GM12878 (cell line): ENCODE data around the gene USP4. TPM values are rescaled to one million over a fixed set of nuclear protein-coding genes. Genes with fewer than 3 reads are reported as not detected.
A peak's percentile ranks its signal among the peaks of the same experiment; 100 is the strongest.

Experiments
- ATAC-seq: fragments of 200-7000 bp; cut with Tn5 transposase; 3 replicates; pipeline ENCODE4 v1.9.1; 2020; ENCODE audit warnings: mild to moderate bottlenecking, moderate library complexity
- BruUV-seq: library from RNA; stranded (reverse); fragments of 400-500 nt; replicated peaks from 2 replicates; lab custom pipeline; 2021; lab: Mats Ljungman, UMichigan
- CTCF ChIA-PET: fragments of 300-600 bp; sonication (Branson Sonifier 250); formaldehyde crosslinking; extraction: SDS; loops from one replicate; lab custom pipeline; 2021; ENCODE audit warnings: inconsistent platforms; lab: Yijun Ruan, JAX
- POLR2A ChIA-PET: fragments of 350-600 bp; formaldehyde crosslinking; extraction: SDS; loops from one replicate; lab custom pipeline; 2021; ENCODE audit warnings: inconsistent platforms; lab: Charles Lee
- RAD21 ChIA-PET: fragments of 300-600 bp; sonication (Branson Sonifier 250); formaldehyde crosslinking; loops from one replicate; lab custom pipeline; 2023; ENCODE audit warnings: antibody characterized with exemption; ENCODE audit not compliant: unreplicated experiment; lab: Charles Lee
- SMC1A ChIA-PET: fragments of 300-600 bp; sonication (Branson Sonifier 250); formaldehyde crosslinking; loops from one replicate; lab custom pipeline; 2023; ENCODE audit not compliant: unreplicated experiment, uncharacterized antibody; lab: Charles Lee
- DNase-seq: peaks from one replicate; pipeline ENCODE4 v3.0.0-alpha.2; 2011; ENCODE audit warnings: low read depth, low spot score
- FAIRE-seq: peaks from 3 replicates; lab custom pipeline; 2011; peaks lifted over from hg19 to GRCh38; lab: Jason Lieb, UNC
- H2AFZ ChIP-seq: 2 replicates; pipeline ENCODE4 v1.6.0; 2011; ENCODE audit warnings: low read depth, low read length, control low read depth; ENCODE audit not compliant: control insufficient read depth
- H3K27ac ChIP-seq: 2 replicates; pipeline ENCODE4 v1.5.1; 2011; ENCODE audit warnings: control low read depth; ENCODE audit not compliant: control insufficient read depth, insufficient read depth
- H3K27me3 ChIP-seq, 2 experiments: replicated peaks in 1 of 2; 2 replicates each; pipeline versions ENCODE4 v1.6.0 to v1.6.1; 2011; ENCODE audit warnings: low read length in 1 of 2; ENCODE audit not compliant: control insufficient read depth in 2 of 2, insufficient read depth in 2 of 2
- H3K36me3 ChIP-seq, 2 experiments: 2 replicates each; pipeline ENCODE4 v1.5.1; 2011; ENCODE audit warnings: low read length in 1 of 2; ENCODE audit not compliant: control insufficient read depth in 2 of 2, insufficient read depth in 2 of 2
- H3K4me1 ChIP-seq: 2 replicates; pipeline ENCODE4 v1.6.1; 2011; ENCODE audit warnings: mild to moderate bottlenecking, low read length, moderate library complexity, mixed read lengths; ENCODE audit not compliant: control insufficient read depth, insufficient read depth
- H3K4me2 ChIP-seq: 2 replicates; pipeline ENCODE4 v1.6.0; 2011; ENCODE audit warnings: control low read depth; ENCODE audit not compliant: control insufficient read depth, insufficient read depth
- H3K4me3 ChIP-seq: fragments of 200-600 bp; sonication (generic); 2 replicates; pipeline ENCODE4 v1.5.1; 2016
- H3K79me2 ChIP-seq: 2 replicates; pipeline ENCODE4 v1.6.0; 2011; ENCODE audit warnings: low read length; ENCODE audit not compliant: control insufficient read depth, insufficient read depth
- H3K9ac ChIP-seq: 2 replicates; pipeline ENCODE4 v1.8.0; 2011; ENCODE audit warnings: low read length, control low read depth, mixed read lengths; ENCODE audit not compliant: control insufficient read depth, insufficient read depth
- H3K9me3 ChIP-seq: replicated peaks from 3 replicates; pipeline ENCODE4 v1.5.1; 2011; ENCODE audit warnings: mild to moderate bottlenecking, low read length; ENCODE audit not compliant: control insufficient read depth, insufficient read depth
- H4K20me1 ChIP-seq: 2 replicates; pipeline ENCODE4 v1.6.0; 2011; ENCODE audit not compliant: control insufficient read depth, insufficient read depth
- MEF2B ChIP-seq: fragments of 450-650 bp; IDR thresholded peaks from 2 replicates; pipeline ENCODE4 v1.6.1; 2018; ENCODE audit warnings: mild to moderate bottlenecking, moderate library complexity; ENCODE audit not compliant: partially characterized antibody, poor library complexity, severe bottlenecking
- POU2F2 ChIP-seq: IDR thresholded peaks from 3 replicates; pipeline ENCODE4 v1.6.1; 2011; ENCODE audit warnings: low read depth, mild to moderate bottlenecking, low read length, borderline replicate concordance
- RELA ChIP-seq: fragments of 450-650 bp; IDR thresholded peaks from 2 replicates; pipeline ENCODE4 v1.8.0; 2014; ENCODE audit warnings: borderline replicate concordance; ENCODE audit not compliant: partially characterized antibody
- SMARCA5 ChIP-seq: fragments of 450-650 bp; IDR thresholded peaks from 2 replicates; pipeline ENCODE4 v1.6.1; 2017; ENCODE audit warnings: mild to moderate bottlenecking
- WGBS: methylation state at CpG from one replicate; pipeline ENCODE4 v1.1.6; 2016; ENCODE audit warnings: low lambda C conversion rate; ENCODE audit not compliant: insufficient replicate concordance, insufficient coverage; ENCODE audit errors: missing lambda C conversion rate; 5-methylcytosine and 5-hydroxymethylcytosine counted together
- in situ Hi-C: fragments of 300-500 bp; cut with MboI; formaldehyde crosslinking; loops from 9 replicates; pipeline ENCODE4 v1.14.3; 2018; ENCODE audit warnings: mixed read lengths
- intact Hi-C: fragments of 100-400 bp; cut with micrococcal nuclease; formaldehyde crosslinking; loops from one replicate; pipeline ENCODE4 v1.14.2; 2022; ENCODE audit not compliant: unreplicated experiment
- polyA plus RNA-seq, 11 experiments: library from polyadenylated mRNA; depleted of rRNA in 4 of 11; unstranded in 6 of 11; stranded (reverse) in 5 of 11; fragments of >200 nt; fragmentation: Nextera tagmentation in 4 of 11; fragmentation: Illumina TruSeq in 1 of 11; extraction: Ambion mirVana in 4 of 11; extraction: Trizol in 1 of 11; gene quantifications; 1 replicate in 1 of 11; 2 replicates in 10 of 11; pipeline versions ENCODE4 v1.2.1 to v1.2.3, GENCODE V29; 2011 to 2016; ENCODE audit warnings: inconsistent platforms in 2 of 11, missing spikeins in 2 of 11, low read depth in 1 of 11
- total RNA-seq, 4 experiments: library from RNA; depleted of rRNA in 3 of 4; stranded (reverse); fragments of >200 nt in 3 of 4; fragmentation: Illumina TruSeq in 1 of 4; extraction: Trizol in 1 of 4; gene quantifications; 2 replicates each; pipeline versions ENCODE4 v1.2.1 to v1.2.3, GENCODE V29; 2013 to 2021
- TF ChIP-seq, protein P1 (sequence below): IDR thresholded peaks from 2 replicates; pipeline ENCODE4 v1.6.1; 2011; ENCODE audit warnings: borderline replicate concordance, low read depth, mild to moderate bottlenecking, moderate library complexity, low read length; ENCODE audit not compliant: insufficient read depth, poor library complexity, severe bottlenecking
- TF ChIP-seq, protein P2 (sequence below): fragments of 450-650 bp; IDR thresholded peaks from 2 replicates; pipeline ENCODE4 v1.6.1; 2017; ENCODE audit warnings: mild to moderate bottlenecking, moderate library complexity

The USP4 gene
- total and polyA plus RNA-seq, 10 of the 15 experiments (the other 5 are each of a cell fraction or from before 2014, with no cell fraction given): 26.5 to 77.1 (median 66.0) TPM

DNA sequence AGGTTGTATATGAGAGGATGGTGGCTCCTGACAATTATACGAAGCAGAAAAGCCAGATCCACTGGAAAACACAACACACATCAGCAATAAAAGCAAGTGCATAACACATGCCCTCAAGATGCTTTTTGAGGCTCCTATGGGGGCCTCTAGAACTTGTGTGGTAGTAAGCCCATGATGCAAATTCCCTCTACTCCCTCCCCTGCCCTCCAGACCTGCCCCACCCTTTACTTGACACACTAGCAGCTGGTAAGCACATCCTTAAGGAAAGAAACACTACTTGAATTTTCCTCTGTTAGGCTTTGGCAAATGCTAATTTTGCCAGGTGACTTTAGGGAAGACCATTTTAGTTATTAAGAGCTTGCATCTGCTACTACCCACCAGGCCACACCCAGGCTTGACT, 29.2 kb downstream of the USP4 start (continued):
- TF ChIP-seq POU2F2 (no peak), RELA (no peak)
- TF ChIP-seq, protein P1, sequence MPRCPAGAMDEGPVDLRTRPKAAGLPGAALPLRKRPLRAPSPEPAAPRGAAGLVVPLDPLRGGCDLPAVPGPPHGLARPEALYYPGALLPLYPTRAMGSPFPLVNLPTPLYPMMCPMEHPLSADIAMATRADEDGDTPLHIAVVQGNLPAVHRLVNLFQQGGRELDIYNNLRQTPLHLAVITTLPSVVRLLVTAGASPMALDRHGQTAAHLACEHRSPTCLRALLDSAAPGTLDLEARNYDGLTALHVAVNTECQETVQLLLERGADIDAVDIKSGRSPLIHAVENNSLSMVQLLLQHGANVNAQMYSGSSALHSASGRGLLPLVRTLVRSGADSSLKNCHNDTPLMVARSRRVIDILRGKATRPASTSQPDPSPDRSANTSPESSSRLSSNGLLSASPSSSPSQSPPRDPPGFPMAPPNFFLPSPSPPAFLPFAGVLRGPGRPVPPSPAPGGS: no peak
- TF ChIP-seq, all 136 proteins: peak for 0

DNA sequence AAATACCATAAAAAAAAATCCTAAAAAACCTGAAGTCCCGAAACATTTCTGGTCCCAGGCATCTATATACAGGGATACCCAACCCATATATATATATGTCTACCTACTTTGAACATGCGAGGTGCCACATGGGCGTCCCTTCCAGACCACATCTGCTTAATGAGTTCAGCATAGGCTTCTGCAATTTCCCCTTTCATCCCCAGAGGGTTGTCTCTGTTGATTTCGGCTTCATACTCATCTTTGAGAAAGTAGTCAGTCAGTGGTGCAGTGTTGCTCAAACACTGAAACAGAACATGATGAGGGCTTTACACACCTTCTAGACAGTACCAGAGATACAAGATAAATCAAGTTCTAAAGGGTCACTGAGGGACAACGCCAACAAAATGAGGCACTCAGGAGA, 34.2 kb downstream of the USP4 start:
- POLR2A ChIA-PET: interaction anchor here (0.6 kb wide), 2 partner anchors 9 to 28 kb away, joined by 3 to 4 read pairs; no protein-coding TSS in a partner anchor
- in situ Hi-C loops: no loop called here

More for the DNA sequence above, 34.2 kb downstream of the USP4 start:
- peaks cover 4% of the 10 kb centered on the region for H3K4me1 ChIP-seq
- SMC1A ChIA-PET: interaction anchor here (0.6 kb wide), 1 partner anchor 47 kb away, joined by 3 read pairs; no protein-coding TSS in a partner anchor
- WGBS: 44% methylated on average over 5 of the region's 5 CpGs
- CTCF ChIA-PET: interaction anchor here (1.2 kb wide), 1 partner anchor 35 kb away, joined by 4 read pairs; no protein-coding TSS in a partner anchor
- H3K79me2 ChIP-seq: no peaks in the 10 kb centered on the region
- no peaks in the 10 kb centered on the region for H3K27me3 ChIP-seq
- no peak overlapping the region for H3K9ac ChIP-seq
- DNase-seq (no peak), FAIRE-seq (no peak), ATAC-seq (peak; percentile 21; the same call in 2 of the 3 replicates)
- no peak overlapping the region for H2AFZ ChIP-seq
- BruUV-seq: TSS peak; percentile 8
- H4K20me1 ChIP-seq: no peaks in the 10 kb centered on the region
- no peak overlapping the region for H3K27ac ChIP-seq
- RAD21 ChIA-PET: interaction anchor here (1.5 kb wide), 1 partner anchor 144 kb away, joined by 5 read pairs; no protein-coding TSS in a partner anchor
- TF ChIP-seq, protein P2, sequence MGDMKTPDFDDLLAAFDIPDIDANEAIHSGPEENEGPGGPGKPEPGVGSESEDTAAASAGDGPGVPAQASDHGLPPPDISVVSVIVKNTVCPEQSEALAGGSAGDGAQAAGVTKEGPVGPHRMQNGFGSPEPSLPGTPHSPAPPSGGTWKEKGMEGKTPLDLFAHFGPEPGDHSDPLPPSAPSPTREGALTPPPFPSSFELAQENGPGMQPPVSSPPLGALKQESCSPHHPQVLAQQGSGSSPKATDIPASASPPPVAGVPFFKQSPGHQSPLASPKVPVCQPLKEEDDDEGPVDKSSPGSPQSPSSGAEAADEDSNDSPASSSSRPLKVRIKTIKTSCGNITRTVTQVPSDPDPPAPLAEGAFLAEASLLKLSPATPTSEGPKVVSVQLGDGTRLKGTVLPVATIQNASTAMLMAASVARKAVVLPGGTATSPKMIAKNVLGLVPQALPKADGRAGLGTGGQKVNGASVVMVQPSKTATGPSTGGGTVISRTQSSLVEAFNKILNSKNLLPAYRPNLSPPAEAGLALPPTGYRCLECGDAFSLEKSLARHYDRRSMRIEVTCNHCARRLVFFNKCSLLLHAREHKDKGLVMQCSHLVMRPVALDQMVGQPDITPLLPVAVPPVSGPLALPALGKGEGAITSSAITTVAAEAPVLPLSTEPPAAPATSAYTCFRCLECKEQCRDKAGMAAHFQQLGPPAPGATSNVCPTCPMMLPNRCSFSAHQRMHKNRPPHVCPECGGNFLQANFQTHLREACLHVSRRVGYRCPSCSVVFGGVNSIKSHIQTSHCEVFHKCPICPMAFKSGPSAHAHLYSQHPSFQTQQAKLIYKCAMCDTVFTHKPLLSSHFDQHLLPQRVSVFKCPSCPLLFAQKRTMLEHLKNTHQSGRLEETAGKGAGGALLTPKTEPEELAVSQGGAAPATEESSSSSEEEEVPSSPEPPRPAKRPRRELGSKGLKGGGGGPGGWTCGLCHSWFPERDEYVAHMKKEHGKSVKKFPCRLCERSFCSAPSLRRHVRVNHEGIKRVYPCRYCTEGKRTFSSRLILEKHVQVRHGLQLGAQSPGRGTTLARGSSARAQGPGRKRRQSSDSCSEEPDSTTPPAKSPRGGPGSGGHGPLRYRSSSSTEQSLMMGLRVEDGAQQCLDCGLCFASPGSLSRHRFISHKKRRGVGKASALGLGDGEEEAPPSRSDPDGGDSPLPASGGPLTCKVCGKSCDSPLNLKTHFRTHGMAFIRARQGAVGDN: peak; percentile 64; the same call in 1 of the 2 replicates
- no peak for TF ChIP-seq SMARCA5
- TF ChIP-seq MEF2B: peak; percentile 71
- peaks cover 9 to 32% of the 10 kb centered on the region in 2 experiments for H3K36me3 ChIP-seq
- H3K4me3 ChIP-seq: no peak overlapping the region
- intact Hi-C loops: no loop called here
- no peak overlapping the region for H3K4me2 ChIP-seq
- no peaks in the 10 kb centered on the region for H3K9me3 ChIP-seq
